ENCODE results near the gene ZNF410.
"Not testable (repeated sequence)": the region's sequence is repeated elsewhere in the genome, so short reads cannot be mapped to it uniquely, and the experiment has no call there.

Gene ZNF410

DNA sequence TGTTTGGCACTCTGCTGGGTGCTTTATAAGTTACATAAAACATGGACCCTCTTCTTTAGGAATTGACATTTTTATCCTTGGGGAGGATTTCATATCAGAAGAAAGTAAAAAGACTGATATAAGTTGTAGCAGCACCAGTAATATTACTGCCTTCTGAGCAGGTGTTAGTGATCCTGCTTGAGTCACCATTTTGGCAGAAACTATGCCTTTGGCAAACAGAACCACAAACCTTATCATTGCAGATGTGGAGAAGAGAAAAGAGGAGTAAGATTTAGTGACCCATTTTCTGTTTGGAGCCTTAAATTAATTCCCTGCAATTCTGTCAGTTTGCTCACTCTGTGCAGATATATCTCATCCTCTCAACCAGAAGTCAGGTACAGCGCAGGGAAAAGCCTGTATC lies 23.0 kb downstream of the ZNF410 start:
- no peaks in the 10 kb centered on the region for H3K9me3 ChIP-seq (ENCODE audit: control insufficient read depth, low read length)
- H3K4me1 ChIP-seq (ENCODE audit: control insufficient read depth, insufficient read depth, low read length, poor library complexity, severe bottlenecking): no peaks in the 10 kb centered on the region
- H3K36me3 ChIP-seq (ENCODE audit: control insufficient read depth, insufficient read depth, low read length): peaks cover 74% of the 10 kb centered on the region
- H3K4me3 ChIP-seq (ENCODE audit: insufficient read depth, low read depth, low read length, poor library complexity, severe bottlenecking): no peak overlapping the region
- no peak for DNase-seq
- no peak overlapping the region for H3K27ac ChIP-seq (ENCODE audit: insufficient read depth, low read length, poor library complexity, severe bottlenecking)
- H3K27me3 ChIP-seq (replicated peaks; ENCODE audit: control insufficient read depth, insufficient read depth, low read length, poor library complexity, severe bottlenecking): no peaks in the 10 kb centered on the region

DNA sequence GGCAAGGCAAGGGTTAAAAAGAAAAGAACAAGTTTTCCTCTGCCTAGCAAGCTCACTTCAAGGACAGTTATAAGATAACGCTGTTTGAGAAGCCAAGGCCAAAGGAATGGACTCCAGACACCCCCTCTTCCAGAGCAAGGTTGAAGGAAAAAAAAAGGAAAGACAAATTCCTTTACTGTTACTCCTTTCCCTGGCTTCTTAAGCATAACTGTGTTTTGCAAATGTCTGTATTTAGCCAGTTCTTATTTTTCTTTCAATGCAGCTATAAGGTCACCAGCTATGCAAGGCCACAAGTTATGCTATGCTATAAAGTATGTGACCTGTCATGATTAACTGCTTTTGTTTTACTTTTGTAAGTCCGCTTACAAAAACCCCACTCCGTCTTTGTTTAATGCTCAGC lies 26.6 kb downstream of the ZNF410 start:
- Histone ChIP-seq H3K4me3 (ENCODE audit: insufficient read depth, low read depth, low read length, poor library complexity, severe bottlenecking) (no peak overlapping the region), H3K27ac (ENCODE audit: insufficient read depth, low read length, poor library complexity, severe bottlenecking) (no peak overlapping the region), H3K4me1 (ENCODE audit: control insufficient read depth, insufficient read depth, low read length, poor library complexity, severe bottlenecking) (no peaks in the 10 kb centered on the region), H3K9me3 (ENCODE audit: control insufficient read depth, low read length) (no peaks in the 10 kb centered on the region), H3K27me3 (replicated peaks; ENCODE audit: control insufficient read depth, insufficient read depth, low read length, poor library complexity, severe bottlenecking) (no peaks in the 10 kb centered on the region), H3K36me3 (ENCODE audit: control insufficient read depth, insufficient read depth, low read length) (peaks cover 58% of the 10 kb centered on the region)
- no peak for DNase-seq

DNA sequence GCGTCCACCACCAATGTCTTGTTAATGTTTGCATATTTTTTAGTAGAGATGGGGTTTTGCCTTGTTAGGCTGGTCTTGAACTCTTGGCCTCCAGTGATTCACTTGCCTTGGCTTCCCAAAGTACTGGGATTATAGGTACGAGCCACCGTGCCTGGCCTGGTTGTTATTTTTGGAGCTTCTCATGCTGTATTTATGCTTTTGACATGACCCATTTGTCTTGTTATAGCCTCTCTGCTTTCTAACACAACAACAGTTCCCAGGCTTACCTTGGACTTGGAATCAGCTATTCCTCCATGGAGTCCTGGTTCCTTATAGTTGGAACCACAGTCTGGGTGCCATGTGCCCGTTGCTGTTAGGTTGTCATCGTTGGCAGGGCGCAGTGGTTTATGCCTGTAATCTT lies 29.7 kb downstream of the ZNF410 start:
- Histone ChIP-seq H3K9me3 (ENCODE audit: control insufficient read depth, low read length) (no peaks in the 10 kb centered on the region), H3K36me3 (ENCODE audit: control insufficient read depth, insufficient read depth, low read length) (peaks cover 52% of the 10 kb centered on the region), H3K27ac (ENCODE audit: insufficient read depth, low read length, poor library complexity, severe bottlenecking) (no peak overlapping the region), H3K4me3 (ENCODE audit: insufficient read depth, low read depth, low read length, poor library complexity, severe bottlenecking) (no peak overlapping the region), H3K4me1 (ENCODE audit: control insufficient read depth, insufficient read depth, low read length, poor library complexity, severe bottlenecking) (no peaks in the 10 kb centered on the region), H3K27me3 (replicated peaks; ENCODE audit: control insufficient read depth, insufficient read depth, low read length, poor library complexity, severe bottlenecking) (no peaks in the 10 kb centered on the region)
- no peak for DNase-seq

DNA sequence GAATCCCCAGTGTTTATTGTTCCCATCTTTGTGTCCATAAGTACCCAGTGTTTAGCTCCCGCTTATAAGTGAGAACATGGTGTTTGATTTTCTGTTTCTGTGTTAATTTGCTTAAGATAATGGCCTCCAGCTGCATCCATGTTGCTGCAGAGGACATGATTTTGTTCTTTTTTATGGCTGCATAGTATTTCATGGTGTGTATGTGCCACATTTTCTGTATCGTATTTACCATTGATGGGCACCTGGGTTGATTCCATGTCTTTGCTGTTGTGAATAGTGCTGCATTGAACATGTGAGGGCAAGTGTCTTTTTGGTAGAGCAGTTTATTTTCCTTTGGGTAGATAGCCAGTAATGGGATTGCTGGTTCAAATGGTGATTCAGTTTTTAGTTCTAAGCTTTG lies 32.8 kb downstream of the ZNF410 start:
- not testable (repeated sequence) for H3K9me3 ChIP-seq (ENCODE audit: control insufficient read depth, low read length); H3K4me1 ChIP-seq (ENCODE audit: control insufficient read depth, insufficient read depth, low read length, poor library complexity, severe bottlenecking); H3K27me3 ChIP-seq (replicated peaks; ENCODE audit: control insufficient read depth, insufficient read depth, low read length, poor library complexity, severe bottlenecking); DNase-seq; H3K4me3 ChIP-seq (ENCODE audit: insufficient read depth, low read depth, low read length, poor library complexity, severe bottlenecking); H3K27ac ChIP-seq (ENCODE audit: insufficient read depth, low read length, poor library complexity, severe bottlenecking)
- H3K36me3 ChIP-seq (ENCODE audit: control insufficient read depth, insufficient read depth, low read length): peaks cover 50% of the 10 kb centered on the region

DNA sequence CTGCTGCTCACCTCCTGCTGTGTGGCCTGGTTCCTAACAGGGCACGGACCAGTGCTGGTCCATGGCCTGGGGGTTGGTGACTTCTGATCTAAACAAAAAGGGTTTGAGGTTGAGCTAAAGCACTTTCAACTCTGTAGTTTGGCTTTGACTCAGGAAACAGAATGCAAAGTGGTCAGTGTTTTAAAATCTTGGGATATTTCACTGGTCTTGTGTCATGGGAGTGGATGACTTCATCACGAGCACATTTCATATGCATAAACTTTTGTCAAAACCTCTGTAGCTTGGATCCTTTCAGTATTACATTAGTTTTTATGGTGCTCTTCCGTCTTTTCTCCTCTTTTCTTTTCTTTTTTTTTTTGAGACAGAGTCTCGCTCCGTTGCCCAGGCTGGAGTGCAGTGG lies 37.7 kb downstream of the ZNF410 start:
- Histone ChIP-seq H3K27me3 (replicated peaks; ENCODE audit: control insufficient read depth, insufficient read depth, low read length, poor library complexity, severe bottlenecking) (no peaks in the 10 kb centered on the region), H3K27ac (ENCODE audit: insufficient read depth, low read length, poor library complexity, severe bottlenecking) (no peak overlapping the region), H3K4me1 (ENCODE audit: control insufficient read depth, insufficient read depth, low read length, poor library complexity, severe bottlenecking) (no peaks in the 10 kb centered on the region), H3K36me3 (ENCODE audit: control insufficient read depth, insufficient read depth, low read length) (peaks cover 79% of the 10 kb centered on the region), H3K4me3 (ENCODE audit: insufficient read depth, low read depth, low read length, poor library complexity, severe bottlenecking) (no peak overlapping the region), H3K9me3 (ENCODE audit: control insufficient read depth, low read length) (no peaks in the 10 kb centered on the region)
- DNase-seq: no peak

DNA sequence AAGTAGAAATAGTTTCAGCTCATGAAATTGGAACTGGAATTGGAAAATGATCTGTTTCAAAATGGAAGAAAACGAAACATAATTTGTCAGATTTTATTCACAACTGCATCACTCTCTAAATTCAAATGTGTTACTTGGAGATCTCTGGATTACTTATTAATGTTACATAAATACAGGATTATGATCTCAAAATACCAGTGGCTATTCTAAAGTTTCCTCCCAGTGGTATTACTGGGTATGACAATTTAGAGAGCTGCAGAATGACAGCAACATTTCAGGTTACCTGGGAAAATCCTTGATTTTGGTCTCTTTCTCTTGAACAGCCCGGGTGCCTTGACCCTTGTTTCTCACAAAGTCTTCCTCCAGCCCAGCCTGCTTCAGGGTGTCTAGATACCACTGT lies 49.0 kb downstream of the ZNF410 start:
- H3K27me3 ChIP-seq (replicated peaks; ENCODE audit: control insufficient read depth, insufficient read depth, low read length, poor library complexity, severe bottlenecking): no peaks in the 10 kb centered on the region
- no peaks in the 10 kb centered on the region for H3K9me3 ChIP-seq (ENCODE audit: control insufficient read depth, low read length)
- H3K4me1 ChIP-seq (ENCODE audit: control insufficient read depth, insufficient read depth, low read length, poor library complexity, severe bottlenecking): no peaks in the 10 kb centered on the region
- no peak overlapping the region for H3K27ac ChIP-seq (ENCODE audit: insufficient read depth, low read length, poor library complexity, severe bottlenecking)
- peaks cover 52% of the 10 kb centered on the region for H3K36me3 ChIP-seq (ENCODE audit: control insufficient read depth, insufficient read depth, low read length)
- H3K4me3 ChIP-seq (ENCODE audit: insufficient read depth, low read depth, low read length, poor library complexity, severe bottlenecking): no peak overlapping the region
- DNase-seq: no peak

DNA sequence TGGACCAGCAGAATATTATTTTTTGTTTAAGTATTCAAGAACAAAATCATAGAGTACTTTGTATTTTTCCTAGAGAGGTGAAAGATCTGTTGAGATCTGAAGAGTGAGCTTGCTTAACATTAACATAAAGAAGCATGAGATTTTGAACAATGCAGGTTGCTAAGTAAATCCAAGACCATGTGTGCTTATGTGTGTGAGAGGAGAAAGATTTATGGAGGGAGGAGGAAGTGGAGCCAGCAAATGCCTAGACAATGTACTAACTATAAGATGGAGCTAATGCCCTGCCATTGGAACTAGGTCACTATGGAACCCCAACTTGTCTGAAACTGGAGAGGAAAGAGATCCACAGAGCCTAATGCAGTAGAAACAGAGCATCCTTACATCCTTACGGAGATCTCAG lies 49.9 kb downstream of the ZNF410 start:
- H3K36me3 ChIP-seq (ENCODE audit: control insufficient read depth, insufficient read depth, low read length): peaks cover 45% of the 10 kb centered on the region
- H3K4me1 ChIP-seq (ENCODE audit: control insufficient read depth, insufficient read depth, low read length, poor library complexity, severe bottlenecking): no peaks in the 10 kb centered on the region
- no peak for DNase-seq

DNA sequence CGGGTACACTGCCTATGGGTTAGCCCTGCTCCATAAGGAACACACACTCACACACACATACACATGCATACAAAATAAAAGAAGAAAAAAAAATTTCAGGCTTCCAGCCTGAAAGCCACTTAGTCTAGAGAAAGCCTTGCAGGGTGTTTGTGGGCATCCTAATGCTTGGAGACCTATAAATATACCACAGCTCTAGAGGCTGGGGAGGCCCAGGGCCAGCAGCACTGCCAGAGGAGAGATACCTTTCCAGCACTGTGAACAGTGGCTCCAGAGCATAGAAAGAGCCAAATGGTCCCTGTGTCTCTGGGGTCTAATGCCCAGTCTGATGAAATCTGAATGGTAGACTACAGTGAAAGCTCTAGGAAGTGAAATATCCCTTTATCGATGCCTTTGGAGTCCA lies 50.4 kb downstream of the ZNF410 start:
- no peaks in the 10 kb centered on the region for H3K27me3 ChIP-seq (replicated peaks; ENCODE audit: control insufficient read depth, insufficient read depth, low read length, poor library complexity, severe bottlenecking)
- H3K4me1 ChIP-seq (ENCODE audit: control insufficient read depth, insufficient read depth, low read length, poor library complexity, severe bottlenecking): no peaks in the 10 kb centered on the region
- no peak overlapping the region for H3K4me3 ChIP-seq (ENCODE audit: insufficient read depth, low read depth, low read length, poor library complexity, severe bottlenecking)
- H3K9me3 ChIP-seq (ENCODE audit: control insufficient read depth, low read length): no peaks in the 10 kb centered on the region
- DNase-seq: no peak
- H3K36me3 ChIP-seq (ENCODE audit: control insufficient read depth, insufficient read depth, low read length): peaks cover 40% of the 10 kb centered on the region
- H3K27ac ChIP-seq (ENCODE audit: insufficient read depth, low read length, poor library complexity, severe bottlenecking): no peak overlapping the region

More for the DNA sequence above, 49.9 kb downstream of the ZNF410 start:
- H3K27ac ChIP-seq (ENCODE audit: insufficient read depth, low read length, poor library complexity, severe bottlenecking): no peak overlapping the region
- no peaks in the 10 kb centered on the region for H3K27me3 ChIP-seq (replicated peaks; ENCODE audit: control insufficient read depth, insufficient read depth, low read length, poor library complexity, severe bottlenecking)
- no peak overlapping the region for H3K4me3 ChIP-seq (ENCODE audit: insufficient read depth, low read depth, low read length, poor library complexity, severe bottlenecking)
- H3K9me3 ChIP-seq (ENCODE audit: control insufficient read depth, low read length): no peaks in the 10 kb centered on the region

DNA sequence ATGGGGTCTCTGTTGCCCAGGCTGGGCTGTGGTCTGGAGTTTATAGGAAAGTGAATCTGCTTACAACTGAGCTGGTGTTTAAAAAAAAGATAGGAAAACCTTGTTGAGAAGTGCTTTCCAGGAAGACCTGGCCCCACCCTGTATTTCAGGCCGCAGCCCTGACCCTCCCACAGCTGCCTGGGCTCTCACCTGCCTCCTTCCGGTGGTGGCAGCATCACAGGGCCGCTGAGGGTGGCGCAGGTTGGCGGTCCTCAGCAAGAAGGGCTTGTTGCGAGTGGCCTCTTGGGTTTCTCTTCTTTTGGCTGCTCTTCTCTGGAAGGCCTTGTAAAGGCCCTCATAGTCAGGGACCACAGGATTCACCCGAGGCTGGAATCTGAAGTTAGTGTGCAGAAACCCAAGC lies 55.5 kb downstream of the ZNF410 start:
- Histone ChIP-seq H3K27me3 (replicated peaks; ENCODE audit: control insufficient read depth, insufficient read depth, low read length, poor library complexity, severe bottlenecking) (no peaks in the 10 kb centered on the region), H3K9me3 (ENCODE audit: control insufficient read depth, low read length) (no peaks in the 10 kb centered on the region), H3K36me3 (ENCODE audit: control insufficient read depth, insufficient read depth, low read length) (peaks cover 34% of the 10 kb centered on the region), H3K27ac (ENCODE audit: insufficient read depth, low read length, poor library complexity, severe bottlenecking) (no peak overlapping the region), H3K4me3 (ENCODE audit: insufficient read depth, low read depth, low read length, poor library complexity, severe bottlenecking) (no peak overlapping the region), H3K4me1 (ENCODE audit: control insufficient read depth, insufficient read depth, low read length, poor library complexity, severe bottlenecking) (no peaks in the 10 kb centered on the region)
- DNase-seq: no peak

DNA sequence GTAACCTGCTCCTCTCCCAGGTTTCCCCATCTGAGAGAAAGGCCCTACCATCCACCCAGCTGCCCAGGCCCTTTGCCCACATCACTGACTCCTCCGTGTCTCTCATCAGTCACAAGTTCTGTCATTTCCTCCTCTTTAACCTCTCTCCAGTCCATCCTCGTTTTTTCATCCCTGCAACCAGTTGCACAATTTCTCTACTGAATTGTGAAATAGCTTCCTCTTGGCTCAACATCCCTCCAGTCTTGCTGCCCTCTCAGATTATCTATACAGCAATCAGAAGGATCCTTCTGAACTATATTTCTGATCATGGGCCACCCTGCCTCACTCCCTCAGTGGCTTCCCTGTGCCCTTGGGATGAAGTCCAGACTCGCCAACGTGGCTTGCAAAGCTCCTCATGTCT lies 56.4 kb downstream of the ZNF410 start:
- no peak for DNase-seq
- no peak overlapping the region for H3K4me3 ChIP-seq (ENCODE audit: insufficient read depth, low read depth, low read length, poor library complexity, severe bottlenecking)
- no peaks in the 10 kb centered on the region for H3K4me1 ChIP-seq (ENCODE audit: control insufficient read depth, insufficient read depth, low read length, poor library complexity, severe bottlenecking)
- no peak overlapping the region for H3K27ac ChIP-seq (ENCODE audit: insufficient read depth, low read length, poor library complexity, severe bottlenecking)
- H3K9me3 ChIP-seq (ENCODE audit: control insufficient read depth, low read length): no peaks in the 10 kb centered on the region
- peaks cover 29% of the 10 kb centered on the region for H3K36me3 ChIP-seq (ENCODE audit: control insufficient read depth, insufficient read depth, low read length)
- H3K27me3 ChIP-seq (replicated peaks; ENCODE audit: control insufficient read depth, insufficient read depth, low read length, poor library complexity, severe bottlenecking): no peaks in the 10 kb centered on the region

Measured in effector memory CD4-positive, alpha-beta T cell (primary cell).